Neural cell (in vitro differentiated cells): ENCODE results near the gene DAPK2. TPM values are rescaled to one million over a fixed set of nuclear protein-coding genes. Genes with fewer than 3 reads are reported as not detected.

Experiments
- H2AFZ ChIP-seq: fragments of 200-600, 300-800 bp; sonication (generic), shearing (Covaris generic); 2 replicates; pipeline ENCODE4 v1.6.0; 2014; ENCODE audit warnings: low read depth, mild to moderate bottlenecking, antibody characterized with exemption, low read length, moderate library complexity
- H3F3A ChIP-seq: fragments of 200-600 bp; shearing (Covaris generic); 2 replicates; pipeline ENCODE4 v1.6.1; 2016; ENCODE audit warnings: mild to moderate bottlenecking, moderate library complexity, mixed read lengths, antibody characterized with exemption, low read length; ENCODE audit not compliant: insufficient read depth, poor library complexity, severe bottlenecking
- H3K27ac ChIP-seq: fragments of 200-600, 300-800 bp; sonication (generic), shearing (Covaris generic); 2 replicates; pipeline ENCODE4 v1.5.1; 2014; ENCODE audit warnings: mild to moderate bottlenecking, low read length, moderate library complexity
- H3K27me3 ChIP-seq: fragments of 300-800, 200-600 bp; sonication (generic), shearing (Covaris generic); 2 replicates; pipeline ENCODE4 v1.6.0; 2014; ENCODE audit warnings: mild to moderate bottlenecking, low read depth, low read length, moderate library complexity; ENCODE audit not compliant: insufficient read depth
- H3K36me3 ChIP-seq: fragments of 300-800, 200-600 bp; sonication (generic), shearing (Covaris generic); 2 replicates; pipeline ENCODE4 v1.5.1; 2014; ENCODE audit warnings: mild to moderate bottlenecking, antibody characterized with exemption, low read length, moderate library complexity; ENCODE audit not compliant: insufficient read depth
- H3K4me2 ChIP-seq: fragments of 300-800, 200-600 bp; sonication (generic), shearing (Covaris generic); 2 replicates; pipeline ENCODE4 v1.6.0; 2014; ENCODE audit warnings: mild to moderate bottlenecking, low read length
- H3K4me3 ChIP-seq: fragments of 300-800, 200-600 bp; sonication (generic), shearing (Covaris generic); 2 replicates; pipeline ENCODE4 v1.5.1; 2014; ENCODE audit warnings: mild to moderate bottlenecking, low read length, moderate library complexity
- H3K79me2 ChIP-seq: fragments of 200-600 bp; shearing (Covaris generic); replicated peaks from 2 replicates; pipeline ENCODE4 v1.6.0; 2014; ENCODE audit warnings: mild to moderate bottlenecking, low read length, moderate library complexity; ENCODE audit not compliant: insufficient read depth
- H3K9ac ChIP-seq: fragments of 300-800, 200-600 bp; sonication (generic), shearing (Covaris generic); 2 replicates; pipeline ENCODE4 v1.6.1; 2016; ENCODE audit warnings: mild to moderate bottlenecking, low read length, mixed read lengths
- H3K9me2 ChIP-seq: fragments of 200-600 bp; shearing (Covaris generic); 2 replicates; pipeline ENCODE4 v1.6.1; 2016; ENCODE audit warnings: mild to moderate bottlenecking, low read length, mixed read lengths; ENCODE audit not compliant: insufficient read depth
- H3K9me3 ChIP-seq: fragments of 200-600, 300-800 bp; sonication (generic), shearing (Covaris generic); 2 replicates; pipeline ENCODE4 v1.6.1; 2016; ENCODE audit warnings: mild to moderate bottlenecking, mixed run types, low read length, moderate library complexity, mixed read lengths
- H4K20me1 ChIP-seq: fragments of 200-600 bp; shearing (Covaris generic); 2 replicates; pipeline ENCODE4 v1.6.1; 2016; ENCODE audit warnings: mild to moderate bottlenecking, mixed run types; ENCODE audit not compliant: insufficient read depth
- EP300 ChIP-seq: fragments of 450-650 bp; conservative IDR thresholded peaks from 2 replicates; pipeline ENCODE4 v1.6.1; 2014; ENCODE audit warnings: antibody characterized with exemption, mild to moderate bottlenecking, moderate library complexity; ENCODE audit not compliant: poor library complexity, severe bottlenecking
- EZH2 ChIP-seq: fragments of 200-600, 300-800 bp; shearing (Covaris generic), sonication (generic); IDR thresholded peaks from 2 replicates; pipeline ENCODE4 v1.6.1; 2014; ENCODE audit warnings: antibody characterized with exemption, low read length, borderline replicate concordance, mild to moderate bottlenecking; ENCODE audit not compliant: insufficient read depth, poor library complexity, severe bottlenecking
- MXI1 ChIP-seq: fragments of 450-650 bp; conservative IDR thresholded peaks from 2 replicates; pipeline ENCODE4 v1.6.1; 2014; ENCODE audit warnings: antibody characterized with exemption, mild to moderate bottlenecking; ENCODE audit not compliant: poor library complexity, severe bottlenecking
- POLR2AphosphoS5 ChIP-seq: IDR thresholded peaks from 2 replicates; pipeline ENCODE4 v1.6.1; 2012
- RAD21 ChIP-seq: fragments of 450-650 bp; conservative IDR thresholded peaks from 2 replicates; pipeline ENCODE4 v1.6.1; 2014; ENCODE audit warnings: antibody characterized with exemption, mild to moderate bottlenecking, moderate library complexity
- SMC3 ChIP-seq: fragments of 450-650 bp; conservative IDR thresholded peaks from 2 replicates; pipeline ENCODE4 v1.6.1; 2014; ENCODE audit warnings: antibody characterized with exemption, mild to moderate bottlenecking, moderate library complexity; ENCODE audit not compliant: poor library complexity
- TAF1 ChIP-seq: IDR thresholded peaks from 2 replicates; pipeline ENCODE4 v1.6.1; 2012; ENCODE audit warnings: low read depth
- polyA plus RNA-seq: library from polyadenylated mRNA; depleted of rRNA; stranded (reverse); fragments of >200 nt; gene quantifications from 2 replicates; pipeline ENCODE4 v1.2.3, GENCODE V29; 2014
- TF ChIP-seq, protein P1 (sequence below): fragments of 450-650 bp; IDR thresholded peaks from 2 replicates; pipeline ENCODE4 v1.5.1; 2014; ENCODE audit warnings: antibody characterized with exemption, mild to moderate bottlenecking, moderate library complexity; ENCODE audit not compliant: poor library complexity, severe bottlenecking
- TF ChIP-seq, protein P2 (sequence below): IDR thresholded peaks from 2 replicates; pipeline ENCODE4 v1.6.1; 2012; ENCODE audit warnings: borderline replicate concordance

DAPK2 gene
- polyA plus RNA-seq, 1 donor from 2014 or later, result 0.78 TPM

DNA sequence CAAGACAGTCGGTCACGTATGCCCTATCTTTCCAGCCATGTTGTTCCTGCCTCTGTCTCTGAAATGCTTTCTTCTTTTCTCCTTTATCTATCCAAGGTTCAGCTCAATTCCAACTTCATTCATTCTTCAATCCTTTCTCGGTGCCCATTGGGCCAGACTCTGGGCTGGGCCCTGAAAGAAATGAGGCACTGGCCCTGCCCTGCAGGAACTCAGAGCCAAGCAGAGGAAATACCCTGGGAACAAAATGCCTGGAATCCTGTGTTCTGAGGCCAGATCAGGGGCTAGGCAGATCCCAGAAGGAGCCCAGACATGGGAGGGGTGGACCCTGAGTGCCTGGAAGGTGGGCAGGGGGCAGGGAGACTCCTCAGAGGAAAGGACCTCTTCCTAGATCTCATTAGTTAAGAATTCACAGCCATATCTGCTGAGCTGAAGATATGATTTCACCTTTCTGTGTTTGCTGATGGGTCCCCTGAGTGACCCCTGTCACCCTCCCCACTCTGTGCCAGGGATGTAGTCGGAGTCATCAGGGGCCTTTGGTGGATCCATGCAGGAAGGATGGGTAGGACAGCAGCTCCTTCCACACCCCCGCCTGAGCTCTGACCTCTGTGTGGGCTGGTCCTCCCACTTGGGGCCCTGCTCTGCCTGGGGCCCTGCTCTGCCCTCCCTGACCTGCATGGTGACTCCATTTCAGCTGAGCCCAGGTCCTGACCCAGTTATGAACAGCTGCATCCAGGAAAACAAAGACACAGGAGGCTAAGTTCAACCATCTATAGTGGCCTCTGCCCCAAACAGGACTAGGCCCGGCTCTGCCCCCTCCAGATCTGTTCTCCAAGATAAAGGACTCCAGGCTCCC lies 5.3 kb upstream of the DAPK2 start:
- H3K36me3 ChIP-seq, result no peaks in the 10 kb centered on the region
- no peak overlapping the region for H2AFZ ChIP-seq
- H3K27ac ChIP-seq, result no peak overlapping the region
- TF ChIP-seq POLR2AphosphoS5, result no peak
- no peak for TF ChIP-seq SMC3
- TF ChIP-seq EZH2, result no peak
- TF ChIP-seq RAD21, result no peak
- TF ChIP-seq, protein P1, sequence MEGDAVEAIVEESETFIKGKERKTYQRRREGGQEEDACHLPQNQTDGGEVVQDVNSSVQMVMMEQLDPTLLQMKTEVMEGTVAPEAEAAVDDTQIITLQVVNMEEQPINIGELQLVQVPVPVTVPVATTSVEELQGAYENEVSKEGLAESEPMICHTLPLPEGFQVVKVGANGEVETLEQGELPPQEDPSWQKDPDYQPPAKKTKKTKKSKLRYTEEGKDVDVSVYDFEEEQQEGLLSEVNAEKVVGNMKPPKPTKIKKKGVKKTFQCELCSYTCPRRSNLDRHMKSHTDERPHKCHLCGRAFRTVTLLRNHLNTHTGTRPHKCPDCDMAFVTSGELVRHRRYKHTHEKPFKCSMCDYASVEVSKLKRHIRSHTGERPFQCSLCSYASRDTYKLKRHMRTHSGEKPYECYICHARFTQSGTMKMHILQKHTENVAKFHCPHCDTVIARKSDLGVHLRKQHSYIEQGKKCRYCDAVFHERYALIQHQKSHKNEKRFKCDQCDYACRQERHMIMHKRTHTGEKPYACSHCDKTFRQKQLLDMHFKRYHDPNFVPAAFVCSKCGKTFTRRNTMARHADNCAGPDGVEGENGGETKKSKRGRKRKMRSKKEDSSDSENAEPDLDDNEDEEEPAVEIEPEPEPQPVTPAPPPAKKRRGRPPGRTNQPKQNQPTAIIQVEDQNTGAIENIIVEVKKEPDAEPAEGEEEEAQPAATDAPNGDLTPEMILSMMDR, result no peak
- TF ChIP-seq, protein P2, sequence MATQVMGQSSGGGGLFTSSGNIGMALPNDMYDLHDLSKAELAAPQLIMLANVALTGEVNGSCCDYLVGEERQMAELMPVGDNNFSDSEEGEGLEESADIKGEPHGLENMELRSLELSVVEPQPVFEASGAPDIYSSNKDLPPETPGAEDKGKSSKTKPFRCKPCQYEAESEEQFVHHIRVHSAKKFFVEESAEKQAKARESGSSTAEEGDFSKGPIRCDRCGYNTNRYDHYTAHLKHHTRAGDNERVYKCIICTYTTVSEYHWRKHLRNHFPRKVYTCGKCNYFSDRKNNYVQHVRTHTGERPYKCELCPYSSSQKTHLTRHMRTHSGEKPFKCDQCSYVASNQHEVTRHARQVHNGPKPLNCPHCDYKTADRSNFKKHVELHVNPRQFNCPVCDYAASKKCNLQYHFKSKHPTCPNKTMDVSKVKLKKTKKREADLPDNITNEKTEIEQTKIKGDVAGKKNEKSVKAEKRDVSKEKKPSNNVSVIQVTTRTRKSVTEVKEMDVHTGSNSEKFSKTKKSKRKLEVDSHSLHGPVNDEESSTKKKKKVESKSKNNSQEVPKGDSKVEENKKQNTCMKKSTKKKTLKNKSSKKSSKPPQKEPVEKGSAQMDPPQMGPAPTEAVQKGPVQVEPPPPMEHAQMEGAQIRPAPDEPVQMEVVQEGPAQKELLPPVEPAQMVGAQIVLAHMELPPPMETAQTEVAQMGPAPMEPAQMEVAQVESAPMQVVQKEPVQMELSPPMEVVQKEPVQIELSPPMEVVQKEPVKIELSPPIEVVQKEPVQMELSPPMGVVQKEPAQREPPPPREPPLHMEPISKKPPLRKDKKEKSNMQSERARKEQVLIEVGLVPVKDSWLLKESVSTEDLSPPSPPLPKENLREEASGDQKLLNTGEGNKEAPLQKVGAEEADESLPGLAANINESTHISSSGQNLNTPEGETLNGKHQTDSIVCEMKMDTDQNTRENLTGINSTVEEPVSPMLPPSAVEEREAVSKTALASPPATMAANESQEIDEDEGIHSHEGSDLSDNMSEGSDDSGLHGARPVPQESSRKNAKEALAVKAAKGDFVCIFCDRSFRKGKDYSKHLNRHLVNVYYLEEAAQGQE, result no peak
- TF ChIP-seq MXI1, result no peak
- TF ChIP-seq EP300, result no peak
- no peak for TF ChIP-seq TAF1
- no peaks in the 10 kb centered on the region for H3K9me2 ChIP-seq
- no peak overlapping the region for H3K4me2 ChIP-seq
- no peaks in the 10 kb centered on the region for H3F3A ChIP-seq
- H3K4me3 ChIP-seq, result no peak overlapping the region
- H3K79me2 ChIP-seq, result no peaks in the 10 kb centered on the region
- H3K27me3 ChIP-seq, result peaks cover 5% of the 10 kb centered on the region
- H4K20me1 ChIP-seq, result no peaks in the 10 kb centered on the region
- H3K9ac ChIP-seq, result no peak overlapping the region
- H3K9me3 ChIP-seq, result no peaks in the 10 kb centered on the region

DNA sequence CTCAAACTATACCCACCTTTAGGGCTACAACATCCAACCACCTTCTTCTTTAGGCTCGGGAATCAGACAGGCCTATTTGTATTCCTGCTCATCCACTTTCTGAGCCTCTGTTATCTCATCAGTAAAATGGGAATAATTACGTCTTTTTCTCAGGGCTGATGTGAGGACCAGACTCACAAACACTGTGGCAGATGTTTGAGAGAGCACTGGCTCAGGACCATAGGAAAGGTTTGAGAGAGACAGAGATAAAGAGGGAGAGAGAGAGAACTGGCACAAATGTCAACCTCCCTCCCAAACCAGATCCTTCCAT lies 4.8 kb upstream of the DAPK2 start:
- Histone ChIP-seq H3F3A (no peaks in the 10 kb centered on the region), H3K36me3 (no peaks in the 10 kb centered on the region), H3K9me2 (no peaks in the 10 kb centered on the region), H3K9me3 (no peaks in the 10 kb centered on the region), H3K4me3 (no peak overlapping the region), H2AFZ (no peak overlapping the region), H3K27ac (no peak overlapping the region), H4K20me1 (no peaks in the 10 kb centered on the region), H3K4me2 (no peak overlapping the region), H3K9ac (no peak overlapping the region), H3K79me2 (no peaks in the 10 kb centered on the region), H3K27me3 (peaks cover 8% of the 10 kb centered on the region)
- TF ChIP-seq RAD21 (no peak), POLR2AphosphoS5 (no peak), EP300 (no peak), TAF1 (no peak), MXI1 (no peak), SMC3 (no peak), EZH2 (no peak)
- TF ChIP-seq, protein P2, result no peak
- TF ChIP-seq, protein P1, result no peak
